IPS DF 4.7 (cell line): ENCODE results near the gene CCDC80.

ENCODE experiments used
- DNase-seq: peaks from one replicate; pipeline ENCODE4 v3.0.0-alpha.2; 2013; ENCODE audit warnings: low spot score; ENCODE audit errors: extremely low read depth

CCDC80 gene

GRCh38 chr3:112656043-112656442, 15.1 kb upstream of the CCDC80 start:
- DNase-seq, result no peak

- no peak for DNase-seq
These were observed 14.0 kb upstream of the CCDC80 start for GRCh38 chr3:112654979-112655378.

- no peak for DNase-seq
These were observed 13.5 kb upstream of the CCDC80 start for GRCh38 chr3:112654492-112654891.

GRCh38 chr3:112653881-112654300, 12.9 kb upstream of the CCDC80 start:
- DNase-seq, result no peak

GRCh38 chr3:112653209-112653871, 12.4 kb upstream of the CCDC80 start:
- DNase-seq, result no peak

- no peak for DNase-seq
These were observed 10.6 kb upstream of the CCDC80 start for GRCh38 chr3:112651516-112651915.

- no peak for DNase-seq
These were observed 10.1 kb upstream of the CCDC80 start for GRCh38 chr3:112651071-112651470.

- DNase-seq, result no peak
These were observed 9.5 kb upstream of the CCDC80 start for GRCh38 chr3:112650482-112650881.

- no peak for DNase-seq
These were observed 8.5 kb upstream of the CCDC80 start for GRCh38 chr3:112649478-112649735.

GRCh38 chr3:112647122-112647521, 6.2 kb upstream of the CCDC80 start:
- no peak for DNase-seq

GRCh38 chr3:112646623-112647022, 5.7 kb upstream of the CCDC80 start:
- no peak for DNase-seq

- DNase-seq, result no peak
These were observed 3.5 kb upstream of the CCDC80 start for GRCh38 chr3:112644453-112644852.

GRCh38 chr3:112643621-112644240, 2.8 kb upstream of the CCDC80 start:
- no peak for DNase-seq

- DNase-seq, result peak; percentile 87
These were observed 2.1 kb upstream of the CCDC80 start for GRCh38 chr3:112642912-112643506.

- no peak for DNase-seq
These were observed 540 bp downstream of the CCDC80 start for GRCh38 chr3:112640276-112640929.

- no peak for DNase-seq
These were observed 1.3 kb downstream of the CCDC80 start for GRCh38 chr3:112639455-112640225.

- no peak for DNase-seq
These were observed 2.5 kb downstream of the CCDC80 start for GRCh38 chr3:112638327-112639020.

GRCh38 chr3:112637700-112638099, 3.2 kb downstream of the CCDC80 start:
- no peak for DNase-seq

GRCh38 chr3:112635674-112636073, 5.3 kb downstream of the CCDC80 start:
- no peak for DNase-seq

- DNase-seq, result no peak
These were observed 6.0 kb downstream of the CCDC80 start for GRCh38 chr3:112634786-112635541.

GRCh38 chr3:112633757-112634156, 7.2 kb downstream of the CCDC80 start:
- no peak for DNase-seq
